ENCODE data around the gene GRID1.

DNA sequence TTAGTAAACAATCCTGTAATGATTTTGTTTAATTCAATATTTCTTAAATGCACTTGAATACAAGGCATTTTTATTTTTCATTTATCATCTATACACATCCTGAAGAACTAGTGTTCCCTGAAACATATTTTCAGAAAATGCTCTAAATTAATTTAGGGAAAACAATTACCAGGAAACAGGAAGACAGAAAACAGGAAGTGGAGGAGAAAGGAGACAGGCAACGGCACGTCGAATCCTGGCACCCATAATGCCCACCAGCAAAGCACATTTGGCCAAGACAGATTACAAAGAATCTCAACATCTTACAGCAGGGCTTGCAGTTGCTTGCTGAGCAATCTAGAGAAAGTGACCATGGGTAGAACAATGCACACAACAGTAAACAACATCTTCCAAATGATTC, 571.1 kb downstream of the GRID1 start:
- no peak for TF ChIP-seq POLR2A (IDR thresholded peaks at IDR 0.05)
- TF ChIP-seq, protein P1, sequence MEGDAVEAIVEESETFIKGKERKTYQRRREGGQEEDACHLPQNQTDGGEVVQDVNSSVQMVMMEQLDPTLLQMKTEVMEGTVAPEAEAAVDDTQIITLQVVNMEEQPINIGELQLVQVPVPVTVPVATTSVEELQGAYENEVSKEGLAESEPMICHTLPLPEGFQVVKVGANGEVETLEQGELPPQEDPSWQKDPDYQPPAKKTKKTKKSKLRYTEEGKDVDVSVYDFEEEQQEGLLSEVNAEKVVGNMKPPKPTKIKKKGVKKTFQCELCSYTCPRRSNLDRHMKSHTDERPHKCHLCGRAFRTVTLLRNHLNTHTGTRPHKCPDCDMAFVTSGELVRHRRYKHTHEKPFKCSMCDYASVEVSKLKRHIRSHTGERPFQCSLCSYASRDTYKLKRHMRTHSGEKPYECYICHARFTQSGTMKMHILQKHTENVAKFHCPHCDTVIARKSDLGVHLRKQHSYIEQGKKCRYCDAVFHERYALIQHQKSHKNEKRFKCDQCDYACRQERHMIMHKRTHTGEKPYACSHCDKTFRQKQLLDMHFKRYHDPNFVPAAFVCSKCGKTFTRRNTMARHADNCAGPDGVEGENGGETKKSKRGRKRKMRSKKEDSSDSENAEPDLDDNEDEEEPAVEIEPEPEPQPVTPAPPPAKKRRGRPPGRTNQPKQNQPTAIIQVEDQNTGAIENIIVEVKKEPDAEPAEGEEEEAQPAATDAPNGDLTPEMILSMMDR (IDR thresholded peaks at IDR 0.05), result no peak
